NT2/D1 (cell line): ENCODE results near the gene WFIKKN2.

Experiments used
- SUZ12 ChIP-seq: IDR thresholded peaks from 2 replicates; pipeline ENCODE4 v1.6.1; 2011; ENCODE audit not compliant: insufficient read length, insufficient read depth; ENCODE audit errors: extremely low read depth
- ZNF274 ChIP-seq: IDR thresholded peaks from 2 replicates; pipeline ENCODE4 v1.6.1; 2011; ENCODE audit warnings: mild to moderate bottlenecking, low read depth, low read length

DNA sequence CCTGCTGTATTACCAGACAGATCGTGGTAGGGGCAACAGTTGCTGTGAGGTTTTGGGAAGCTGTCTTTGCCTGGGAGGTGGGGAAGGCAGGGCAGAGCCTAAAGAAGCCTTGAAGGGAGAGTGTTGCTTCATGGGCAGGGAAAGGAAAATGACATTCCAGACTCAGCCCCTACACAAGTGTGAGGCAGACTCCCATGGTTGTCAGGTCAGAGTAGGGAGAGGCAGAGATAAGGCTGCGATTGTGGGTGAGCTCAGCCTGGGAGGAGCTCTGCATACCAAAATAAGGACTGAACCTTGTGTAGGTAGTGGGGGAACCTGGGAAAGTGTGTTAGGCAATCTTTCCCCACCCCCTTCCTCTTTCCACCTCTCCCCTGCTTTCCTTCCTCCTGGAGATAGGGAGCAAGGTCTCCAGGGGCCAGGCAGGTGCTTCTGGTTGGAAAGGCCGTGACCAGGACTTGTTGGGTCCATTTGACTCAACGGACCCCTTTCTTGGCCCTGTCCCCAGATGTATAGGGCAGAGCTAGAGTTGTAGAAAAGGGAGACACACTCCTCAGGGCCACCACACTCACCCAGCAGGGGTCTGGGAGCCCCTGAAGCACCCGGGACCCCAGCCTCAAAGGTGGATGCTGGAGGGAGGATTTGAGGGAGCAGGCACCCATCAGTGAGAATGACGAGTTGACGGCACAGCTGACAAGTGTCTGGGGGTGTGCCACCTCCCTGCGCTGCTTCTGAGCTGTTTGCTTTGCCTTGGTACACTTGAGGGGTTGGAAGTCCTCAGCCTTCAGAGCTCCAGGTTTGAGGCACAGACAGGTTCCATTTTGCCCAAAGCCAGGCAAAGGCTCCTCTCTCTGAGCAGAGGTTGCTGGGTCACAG, 49.3 kb downstream of the WFIKKN2 start:
- no peak for TF ChIP-seq ZNF274
- no peak for TF ChIP-seq SUZ12
